A549 (cell line): ENCODE measurements around the gene SLC38A10.

Experiments
- BHLHE40 ChIP-seq: IDR thresholded peaks from 2 replicates; pipeline ENCODE4 v1.6.1; 2012; ENCODE audit warnings: low read depth, low read length, inconsistent platforms
- CEBPB ChIP-seq, 2 experiments: fragments of >200 bp in 1 of 2; sonication (Bioruptor Twin) in 1 of 2; formaldehyde crosslinking in 1 of 2; IDR thresholded peaks; 2 replicates each; pipeline ENCODE4 v1.6.1; 2012 to 2016
- HDAC2 ChIP-seq: fragments of 200-600 bp; sonication (generic); IDR thresholded peaks from 2 replicates; pipeline ENCODE4 v1.6.1; 2016
- KDM1A ChIP-seq: fragments of 200-600 bp; sonication (generic); IDR thresholded peaks from 2 replicates; pipeline ENCODE4 v1.6.1; 2016; ENCODE audit warnings: low read depth, mild to moderate bottlenecking
- MAFK ChIP-seq: fragments of 450-650 bp; IDR thresholded peaks from 2 replicates; pipeline ENCODE4 v1.6.1; 2014; ENCODE audit not compliant: partially characterized antibody
- POLR2A ChIP-seq: IDR thresholded peaks from 2 replicates; pipeline ENCODE4 v1.6.1; 2012; ENCODE audit warnings: mild to moderate bottlenecking, low read length
- RAD21 ChIP-seq, 2 experiments: fragments of >200 bp in 1 of 2; sonication (Bioruptor Twin) in 1 of 2; formaldehyde crosslinking in 1 of 2; IDR thresholded peaks in 1 of 2; conservative IDR thresholded peaks in 1 of 2; 2 replicates in 1 of 2; 3 replicates in 1 of 2; pipeline ENCODE4 v1.6.1; 2012 to 2018; ENCODE audit warnings: inconsistent platforms in 1 of 2
- TF ChIP-seq, protein P1 (sequence below): fragments of >200 bp; sonication (Bioruptor Twin); formaldehyde crosslinking; IDR thresholded peaks from 3 replicates; pipeline ENCODE4 v1.5.1; 2016
- TF ChIP-seq, protein P2 (sequence below): fragments of 150-350 bp; IDR thresholded peaks from 2 replicates; pipeline ENCODE4 v1.6.1; 2014; ENCODE audit warnings: low read depth, mild to moderate bottlenecking, low read length

DNA sequence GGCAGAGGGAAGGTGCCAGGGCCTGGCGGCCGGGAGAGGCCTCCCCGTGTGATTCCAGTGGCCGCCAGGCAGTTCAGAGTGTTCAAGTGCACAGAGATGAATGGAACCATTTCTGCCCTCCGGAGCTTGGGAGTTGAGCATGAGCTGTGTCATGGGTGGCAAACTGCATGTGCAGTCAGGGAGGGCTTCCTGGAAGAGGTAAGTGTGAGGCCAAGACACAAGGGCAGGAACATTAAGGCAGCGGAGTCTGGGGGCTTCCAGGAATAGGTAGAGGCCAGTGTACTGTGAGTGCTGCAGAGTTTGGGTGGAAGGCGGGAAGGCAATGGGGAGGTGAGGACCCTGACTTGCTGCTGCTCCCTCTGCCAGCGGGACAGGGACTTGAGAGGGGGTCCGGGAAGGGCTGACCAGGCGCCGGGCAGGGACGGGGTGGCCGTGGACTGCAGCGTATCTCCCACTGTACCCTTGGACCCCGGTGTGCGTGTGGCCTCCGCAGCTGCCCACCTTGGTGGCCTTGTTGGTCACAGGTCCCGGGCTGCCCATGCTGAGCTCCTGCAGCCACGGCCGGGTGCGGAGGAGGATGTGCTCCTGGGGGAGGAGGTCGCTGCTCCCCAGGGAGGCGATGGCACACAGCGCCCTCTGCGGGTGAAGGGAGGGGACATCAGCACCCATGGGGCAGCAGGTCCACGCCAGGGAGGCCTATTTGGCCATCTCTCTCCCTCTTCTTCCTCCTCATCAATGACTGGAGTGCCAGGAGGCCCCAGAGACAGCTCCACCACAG lies 64.9 kb downstream of the SLC38A10 start:
- TF ChIP-seq, protein P1, sequence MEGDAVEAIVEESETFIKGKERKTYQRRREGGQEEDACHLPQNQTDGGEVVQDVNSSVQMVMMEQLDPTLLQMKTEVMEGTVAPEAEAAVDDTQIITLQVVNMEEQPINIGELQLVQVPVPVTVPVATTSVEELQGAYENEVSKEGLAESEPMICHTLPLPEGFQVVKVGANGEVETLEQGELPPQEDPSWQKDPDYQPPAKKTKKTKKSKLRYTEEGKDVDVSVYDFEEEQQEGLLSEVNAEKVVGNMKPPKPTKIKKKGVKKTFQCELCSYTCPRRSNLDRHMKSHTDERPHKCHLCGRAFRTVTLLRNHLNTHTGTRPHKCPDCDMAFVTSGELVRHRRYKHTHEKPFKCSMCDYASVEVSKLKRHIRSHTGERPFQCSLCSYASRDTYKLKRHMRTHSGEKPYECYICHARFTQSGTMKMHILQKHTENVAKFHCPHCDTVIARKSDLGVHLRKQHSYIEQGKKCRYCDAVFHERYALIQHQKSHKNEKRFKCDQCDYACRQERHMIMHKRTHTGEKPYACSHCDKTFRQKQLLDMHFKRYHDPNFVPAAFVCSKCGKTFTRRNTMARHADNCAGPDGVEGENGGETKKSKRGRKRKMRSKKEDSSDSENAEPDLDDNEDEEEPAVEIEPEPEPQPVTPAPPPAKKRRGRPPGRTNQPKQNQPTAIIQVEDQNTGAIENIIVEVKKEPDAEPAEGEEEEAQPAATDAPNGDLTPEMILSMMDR: peak; percentile 50
- peak; percentile 34 to 60; a peak in 2 of 5 replicates for TF ChIP-seq RAD21 (conservative IDR thresholded peaks at IDR 0.05 in 1 of 2, IDR thresholded peaks at IDR 0.05 in 1 of 2)
- no peak for TF ChIP-seq BHLHE40
- no peak for TF ChIP-seq KDM1A
- TF ChIP-seq, protein P2, sequence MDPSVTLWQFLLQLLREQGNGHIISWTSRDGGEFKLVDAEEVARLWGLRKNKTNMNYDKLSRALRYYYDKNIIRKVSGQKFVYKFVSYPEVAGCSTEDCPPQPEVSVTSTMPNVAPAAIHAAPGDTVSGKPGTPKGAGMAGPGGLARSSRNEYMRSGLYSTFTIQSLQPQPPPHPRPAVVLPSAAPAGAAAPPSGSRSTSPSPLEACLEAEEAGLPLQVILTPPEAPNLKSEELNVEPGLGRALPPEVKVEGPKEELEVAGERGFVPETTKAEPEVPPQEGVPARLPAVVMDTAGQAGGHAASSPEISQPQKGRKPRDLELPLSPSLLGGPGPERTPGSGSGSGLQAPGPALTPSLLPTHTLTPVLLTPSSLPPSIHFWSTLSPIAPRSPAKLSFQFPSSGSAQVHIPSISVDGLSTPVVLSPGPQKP: no peak
- no peak for TF ChIP-seq POLR2A
- TF ChIP-seq HDAC2: no peak
- TF ChIP-seq CEBPB (IDR thresholded peaks at IDR 0.05): no peak
- TF ChIP-seq MAFK: no peak
